Thyroid gland (tissue), 4 donors: ENCODE results near the gene CDC16. TPM values are rescaled to one million over a fixed set of nuclear protein-coding genes. Genes with fewer than 3 reads are reported as not detected.

Experiments
- DNase-seq, 2 donors: peaks; one replicate each; pipeline ENCODE4 v3.0.0-alpha.2; 2019
- H3K27ac ChIP-seq, 3 donors: fragments of 200-600 bp; sonication (generic); 1 replicate in 2 of 3; 2 replicates in 1 of 3; pipeline ENCODE4 v1.5.1; 2016 to 2019; ENCODE audit warnings: mild to moderate bottlenecking in 1 of 3, moderate library complexity in 1 of 3
- H3K27me3 ChIP-seq: fragments of 200-600 bp; sonication (generic); one replicate; pipeline ENCODE4 v1.5.1; 2019
- H3K36me3 ChIP-seq, 2 donors: fragments of 200-600 bp; sonication (generic); one replicate each; pipeline ENCODE4 v1.5.1; 2016 to 2019
- H3K4me1 ChIP-seq, 2 donors: fragments of 200-600 bp; sonication (generic); one replicate each; pipeline ENCODE4 v1.5.1; 2017 to 2019
- H3K4me3 ChIP-seq, 3 donors: fragments of 200-600 bp; sonication (generic); replicated peaks in 1 of 3; 1 replicate in 2 of 3; 2 replicates in 1 of 3; pipeline ENCODE4 v1.5.1; 2016; ENCODE audit warnings: mild to moderate bottlenecking in 1 of 3
- H3K9me3 ChIP-seq: fragments of 200-600 bp; sonication (generic); one replicate; pipeline ENCODE4 v1.5.1; 2017
- CTCF ChIP-seq, 6 experiments: fragments of 200-600 bp in 3 of 6; fragments of 450-650 bp in 3 of 6; sonication (generic) in 3 of 6; IDR thresholded peaks; one replicate each; pipeline ENCODE4 v1.5.1; 2016 to 2019; ENCODE audit warnings: antibody characterized with exemption in 6 of 6, mild to moderate bottlenecking in 2 of 6, inconsistent platforms in 1 of 6, moderate library complexity in 1 of 6
- POLR2A ChIP-seq, 2 donors: fragments of 450-650 bp; IDR thresholded peaks; one replicate each; pipeline ENCODE4 v1.6.1; 2017; ENCODE audit warnings: antibody characterized with exemption in 2 of 2, mild to moderate bottlenecking in 2 of 2, moderate library complexity in 1 of 2
- WGBS, 2 donors: methylation state at CpG; one replicate each; pipeline ENCODE4 v1.1.5; 2017; 5-methylcytosine and 5-hydroxymethylcytosine counted together
- intact Hi-C: fragments of 100-400 bp; cut with DNase I; formaldehyde crosslinking; loops from one replicate; pipeline ENCODE4 v1.15.1; 2023
- total RNA-seq, 4 donors: library from RNA; depleted of rRNA; stranded (reverse); fragments of >200 nt; gene quantifications; one replicate each; pipeline ENCODE4 v1.2.3, GENCODE V29; 2016

CDC16 gene
- total RNA-seq, 4 donors from 2014 or later = 43.9 to 63.5 (median 55.5) TPM

- WGBS, 2 donors = 44 to 50% methylated on average over 2 of the region's 2 CpGs
- H3K27ac ChIP-seq = no peak overlapping the region
- peaks cover 13 to 33% of the 10 kb centered on the region in 2 donors for H3K4me1 ChIP-seq
- H3K36me3 ChIP-seq = peaks cover 0 to 2% of the 10 kb centered on the region in 2 donors
- H3K9me3 ChIP-seq = no peaks in the 10 kb centered on the region
- H3K27me3 ChIP-seq = no peaks in the 10 kb centered on the region
- intact Hi-C loops = no loop called here
- H3K4me3 ChIP-seq = no peak overlapping the region
- DNase-seq = no peak
- TF ChIP-seq POLR2A (IDR thresholded peaks at IDR 0.05) = no peak
- TF ChIP-seq CTCF (IDR thresholded peaks at IDR 0.05) = no peak
These were observed 77.2 kb downstream of the CDC16 start for GRCh38 chr13:114311908-114312307.

DNA sequence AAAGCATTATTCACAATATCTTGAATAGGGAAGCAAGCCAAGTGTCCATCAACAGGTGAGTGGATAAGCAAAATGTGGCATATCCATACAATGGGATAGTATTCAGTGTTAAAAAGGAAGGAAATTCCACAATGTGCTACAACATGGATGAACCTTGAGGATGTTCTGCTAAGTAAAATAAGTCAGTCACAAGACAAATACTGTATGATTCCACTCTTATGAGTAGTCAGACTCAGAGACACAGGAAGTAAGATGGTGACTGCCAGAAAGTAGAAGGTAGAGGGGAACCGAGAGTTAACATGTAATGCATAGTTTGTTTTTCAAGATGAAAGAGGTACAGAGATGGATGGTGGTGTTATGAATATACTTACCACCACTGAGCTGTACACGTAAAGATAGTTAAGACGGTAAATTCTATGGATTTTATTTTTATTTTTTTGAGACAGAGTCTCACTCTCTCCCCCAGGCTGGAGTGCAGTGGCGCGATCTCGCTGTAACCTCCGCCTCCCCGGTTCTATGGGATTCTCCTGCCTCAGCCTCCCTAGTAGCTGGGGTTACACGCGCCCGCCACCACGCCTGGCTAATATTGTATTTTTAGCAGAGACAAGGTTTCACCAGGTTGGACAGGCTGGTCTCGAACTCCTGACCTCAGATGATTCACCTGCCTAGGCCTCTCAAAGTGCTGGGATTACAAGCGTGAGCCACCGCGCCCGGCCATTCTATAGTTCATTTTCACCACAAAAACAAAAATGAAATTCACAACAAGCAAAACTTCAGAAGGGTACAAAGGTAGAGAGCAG, 78.6 kb downstream of the CDC16 start:
- peak overlapping the region in 2 of 3 donors; percentile 82 to 91 for H3K4me3 ChIP-seq
- peak in 1 of 2 donors; percentile 8 for DNase-seq
- H3K4me1 ChIP-seq = peaks cover 13 to 33% of the 10 kb centered on the region in 2 donors
- peak overlapping the region; percentile 83 to 94 (median 89) for H3K27ac ChIP-seq
- H3K36me3 ChIP-seq = no peaks in the 10 kb centered on the region
- no peak for TF ChIP-seq POLR2A (IDR thresholded peaks at IDR 0.05)
- no peak for TF ChIP-seq CTCF (IDR thresholded peaks at IDR 0.05)
- no peaks in the 10 kb centered on the region for H3K9me3 ChIP-seq
- no peaks in the 10 kb centered on the region for H3K27me3 ChIP-seq
- 90 to 92% methylated on average over 17 of the region's 17 CpGs for WGBS, 2 donors
- intact Hi-C loops = no loop called here

DNA sequence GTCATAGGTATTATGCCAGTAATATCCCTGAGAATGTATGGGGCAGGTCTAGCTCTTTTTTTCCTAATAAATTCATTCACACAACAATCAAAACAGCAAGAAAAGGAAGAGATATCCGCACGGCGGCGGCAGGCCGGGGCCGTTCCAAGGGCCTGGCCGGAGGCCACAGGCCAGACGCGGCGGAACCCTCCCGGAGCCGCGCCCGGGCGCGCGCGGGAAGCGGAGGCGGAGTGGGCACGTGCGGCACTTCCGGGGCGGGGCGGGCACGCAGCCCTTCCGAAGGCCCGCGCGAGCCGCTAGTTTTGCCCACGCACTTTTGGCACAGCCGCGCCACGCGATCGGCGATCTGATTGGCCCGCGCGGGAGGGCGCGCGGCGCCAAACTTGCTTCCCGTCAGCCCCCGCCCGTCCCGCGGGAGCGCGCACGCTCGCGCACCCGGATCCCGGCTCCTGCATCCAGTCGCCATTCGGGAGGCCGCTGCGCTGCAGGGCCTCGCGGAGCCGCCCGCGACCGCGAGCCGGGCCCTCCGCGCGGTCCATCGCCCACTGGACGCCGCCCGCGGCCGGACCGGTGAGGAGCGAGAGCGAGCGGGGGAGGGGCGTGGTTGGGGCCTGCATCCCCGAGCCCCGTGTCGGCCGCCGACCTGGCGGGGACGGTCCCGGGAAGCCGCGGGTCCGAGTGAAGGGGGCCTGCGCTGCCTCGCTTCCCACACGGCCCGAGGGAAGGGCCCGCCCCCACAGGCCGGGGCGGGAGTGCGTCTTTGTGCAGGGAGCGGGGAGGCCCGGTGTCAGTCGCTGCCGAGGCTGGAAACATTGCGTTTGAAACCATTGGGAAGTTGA, 79.6 kb downstream of the CDC16 start, which contains the start of gene CHAMP1:
CHAMP1 (plus strand) TSS at position 430 of the 839 bp plus-strand sequence. CDS start 9,340 bp downstream, outside the sequence.
- Histone ChIP-seq H3K4me3 (peak within 1 kb of the TSS; percentile 51 to 91 (median 82)), H3K9me3 (no peaks in the 10 kb centered on the region), H3K27me3 (no peaks in the 10 kb centered on the region), H3K36me3 (no peaks in the 10 kb centered on the region), H3K27ac (peak within 1 kb of the TSS; percentile 83 to 94 (median 89)), H3K4me1 (peaks cover 12 to 31% of the 10 kb centered on the region in 2 donors)
- 0 to 1% methylated on average over 53 to 58 of the region's 107 CpGs for WGBS, 2 donors
- intact Hi-C loops = no loop called here
- TF ChIP-seq CTCF (IDR thresholded peaks at IDR 0.05) (no peak), POLR2A (IDR thresholded peaks at IDR 0.05) (peak; percentile 73 to 95)
- DNase-seq = peak; percentile 97

GRCh38 chr13:114315074-114315785, 80.5 kb downstream of the CDC16 start:
- no peak for DNase-seq
- 21 to 32% methylated on average over 7 of the region's 7 CpGs for WGBS, 2 donors

More at GRCh38 chr13:114315074-114315785, 80.5 kb downstream of the CDC16 start:
- Histone ChIP-seq H3K4me3 (peak overlapping the region; percentile 51 to 91 (median 82)), H3K27me3 (no peaks in the 10 kb centered on the region), H3K36me3 (no peaks in the 10 kb centered on the region), H3K27ac (peak overlapping the region in 2 of 3 donors; percentile 83 to 94), H3K4me1 (peaks cover 7 to 23% of the 10 kb centered on the region in 2 donors), H3K9me3 (no peaks in the 10 kb centered on the region)
- intact Hi-C loops = no loop called here
- TF ChIP-seq POLR2A (IDR thresholded peaks at IDR 0.05) (no peak), CTCF (IDR thresholded peaks at IDR 0.05) (no peak)
